ENCODE results near the gene AKAP6.

DNA sequence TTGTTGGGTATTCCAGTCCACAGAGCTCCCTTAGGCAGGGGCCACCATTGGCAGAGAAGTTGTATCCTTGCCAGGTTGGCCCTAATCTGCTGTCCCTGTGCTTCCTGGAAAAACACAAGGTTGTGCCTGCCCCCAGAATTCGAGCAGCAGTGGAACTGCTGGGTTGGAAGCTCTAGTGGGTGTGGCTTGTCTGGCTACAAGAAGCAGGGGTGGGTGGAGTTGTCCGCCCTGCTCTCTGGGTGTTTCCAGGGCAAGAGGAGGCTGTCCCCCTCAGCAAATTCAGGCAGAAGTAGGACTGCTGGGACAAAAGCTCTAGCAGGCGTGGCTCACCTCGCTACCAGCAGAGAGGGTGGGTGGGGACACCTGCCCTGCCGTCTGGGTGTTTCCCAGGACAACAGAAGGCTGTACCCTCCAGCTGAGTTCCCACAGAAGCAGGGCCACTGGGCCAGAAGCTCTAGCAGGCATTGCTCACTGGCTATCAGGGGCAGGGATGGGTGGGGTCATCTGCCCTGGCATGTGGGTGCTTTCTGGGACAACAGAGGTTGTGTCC, 536.8 kb downstream of the AKAP6 start:
- TF ChIP-seq, protein P1, sequence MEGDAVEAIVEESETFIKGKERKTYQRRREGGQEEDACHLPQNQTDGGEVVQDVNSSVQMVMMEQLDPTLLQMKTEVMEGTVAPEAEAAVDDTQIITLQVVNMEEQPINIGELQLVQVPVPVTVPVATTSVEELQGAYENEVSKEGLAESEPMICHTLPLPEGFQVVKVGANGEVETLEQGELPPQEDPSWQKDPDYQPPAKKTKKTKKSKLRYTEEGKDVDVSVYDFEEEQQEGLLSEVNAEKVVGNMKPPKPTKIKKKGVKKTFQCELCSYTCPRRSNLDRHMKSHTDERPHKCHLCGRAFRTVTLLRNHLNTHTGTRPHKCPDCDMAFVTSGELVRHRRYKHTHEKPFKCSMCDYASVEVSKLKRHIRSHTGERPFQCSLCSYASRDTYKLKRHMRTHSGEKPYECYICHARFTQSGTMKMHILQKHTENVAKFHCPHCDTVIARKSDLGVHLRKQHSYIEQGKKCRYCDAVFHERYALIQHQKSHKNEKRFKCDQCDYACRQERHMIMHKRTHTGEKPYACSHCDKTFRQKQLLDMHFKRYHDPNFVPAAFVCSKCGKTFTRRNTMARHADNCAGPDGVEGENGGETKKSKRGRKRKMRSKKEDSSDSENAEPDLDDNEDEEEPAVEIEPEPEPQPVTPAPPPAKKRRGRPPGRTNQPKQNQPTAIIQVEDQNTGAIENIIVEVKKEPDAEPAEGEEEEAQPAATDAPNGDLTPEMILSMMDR (IDR thresholded peaks at IDR 0.05; ENCODE audit: control extremely low read depth in 1 of 3, insufficient read depth in 1 of 3, low read depth in 1 of 3, low read length in 3 of 3) = no peak
- TF ChIP-seq TBP (IDR thresholded peaks at IDR 0.05; ENCODE audit: low read depth, low read length) (no peak), RNF2 (IDR thresholded peaks at IDR 0.05; ENCODE audit: borderline replicate concordance, low read depth, low read length, missing control alignments, poor library complexity, severe bottlenecking) (no peak), TAF7 (optimal IDR thresholded peaks at IDR 0.05; ENCODE audit: borderline replicate concordance, low read depth, low read length) (no peak), POU5F1 (IDR thresholded peaks at IDR 0.05; ENCODE audit: low read depth, low read length) (no peak), ASH2L (IDR thresholded peaks at IDR 0.05; ENCODE audit: low read length) (no peak), EP300 (IDR thresholded peaks at IDR 0.05; ENCODE audit: borderline replicate concordance in 1 of 2, low read depth in 2 of 2, low read length in 2 of 2) (no peak), SP1 (IDR thresholded peaks at IDR 0.05; ENCODE audit: low read depth, low read length) (no peak), KDM1A (IDR thresholded peaks at IDR 0.05; ENCODE audit: borderline replicate concordance, low read length) (no peak), YY1 (IDR thresholded peaks at IDR 0.05; ENCODE audit: low read depth, low read length) (no peak), HDAC2 (IDR thresholded peaks at IDR 0.05; ENCODE audit: borderline replicate concordance in 1 of 2, low read depth in 2 of 2, low read length in 2 of 2) (no peak)
- TF ChIP-seq, protein P2, sequence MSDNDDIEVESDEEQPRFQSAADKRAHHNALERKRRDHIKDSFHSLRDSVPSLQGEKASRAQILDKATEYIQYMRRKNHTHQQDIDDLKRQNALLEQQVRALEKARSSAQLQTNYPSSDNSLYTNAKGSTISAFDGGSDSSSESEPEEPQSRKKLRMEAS (IDR thresholded peaks at IDR 0.05) = no peak
